ENCODE data around the gene NINL.

Gene NINL

GRCh38 chr20:25498280-25498606, 87.1 kb downstream of the NINL start:
- DNase-seq: no peak

DNA sequence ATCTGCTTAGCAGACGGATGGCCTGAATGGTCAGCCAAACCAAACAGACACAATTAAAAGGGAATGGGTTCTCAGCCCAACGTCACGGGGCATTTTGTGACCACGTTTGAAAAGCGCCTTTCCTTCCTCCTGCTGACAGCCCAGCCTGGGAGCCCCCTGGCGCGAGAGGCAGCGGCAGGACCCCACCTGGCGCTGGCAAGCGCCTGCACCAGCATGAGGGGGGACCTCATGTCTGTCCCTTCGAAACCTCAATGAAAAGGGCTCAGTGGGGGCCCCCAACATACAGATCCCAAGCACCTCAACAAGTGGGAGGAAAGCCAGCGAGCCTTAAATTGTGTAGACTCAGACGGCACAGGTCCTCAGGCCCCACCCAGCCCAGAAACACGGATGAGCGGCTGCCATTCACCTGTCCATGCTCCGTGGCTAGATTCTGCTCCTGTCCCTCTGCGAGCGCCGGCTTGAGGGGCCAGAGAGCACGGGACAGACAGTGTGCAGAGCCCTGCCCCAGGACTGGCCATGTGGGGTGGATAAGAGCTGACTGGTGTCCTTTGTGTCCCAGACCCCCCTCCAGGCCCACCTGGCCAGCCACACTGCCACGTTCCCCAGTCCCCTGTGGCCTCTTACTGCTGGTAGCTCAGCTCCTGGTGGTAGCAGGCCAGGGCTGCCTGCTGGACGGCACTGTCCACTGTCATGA, 87.6 kb downstream of the NINL start:
- DNase-seq: no peak

DNA sequence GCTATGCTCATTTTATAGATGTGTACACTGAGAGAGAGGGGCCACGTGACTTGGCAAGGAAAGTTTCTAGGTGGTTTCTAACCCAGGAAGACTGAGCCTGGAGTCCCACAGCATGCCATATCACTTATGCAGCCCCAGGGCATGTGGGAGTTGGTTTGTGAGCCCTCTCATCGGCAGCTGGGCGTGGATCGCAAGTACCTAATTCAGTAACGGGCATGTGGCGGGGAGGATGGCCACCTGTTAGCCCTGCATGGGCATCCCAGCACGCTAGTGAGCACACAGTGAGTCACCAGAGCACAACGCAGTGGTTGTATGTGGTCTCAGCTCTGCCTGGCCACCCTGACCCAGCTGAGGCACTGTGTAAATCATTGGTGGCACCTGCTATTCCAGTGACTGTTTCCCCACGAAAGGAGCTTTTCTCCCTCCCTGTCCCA, 88.3 kb downstream of the NINL start:
- DNase-seq: no peak

DNA sequence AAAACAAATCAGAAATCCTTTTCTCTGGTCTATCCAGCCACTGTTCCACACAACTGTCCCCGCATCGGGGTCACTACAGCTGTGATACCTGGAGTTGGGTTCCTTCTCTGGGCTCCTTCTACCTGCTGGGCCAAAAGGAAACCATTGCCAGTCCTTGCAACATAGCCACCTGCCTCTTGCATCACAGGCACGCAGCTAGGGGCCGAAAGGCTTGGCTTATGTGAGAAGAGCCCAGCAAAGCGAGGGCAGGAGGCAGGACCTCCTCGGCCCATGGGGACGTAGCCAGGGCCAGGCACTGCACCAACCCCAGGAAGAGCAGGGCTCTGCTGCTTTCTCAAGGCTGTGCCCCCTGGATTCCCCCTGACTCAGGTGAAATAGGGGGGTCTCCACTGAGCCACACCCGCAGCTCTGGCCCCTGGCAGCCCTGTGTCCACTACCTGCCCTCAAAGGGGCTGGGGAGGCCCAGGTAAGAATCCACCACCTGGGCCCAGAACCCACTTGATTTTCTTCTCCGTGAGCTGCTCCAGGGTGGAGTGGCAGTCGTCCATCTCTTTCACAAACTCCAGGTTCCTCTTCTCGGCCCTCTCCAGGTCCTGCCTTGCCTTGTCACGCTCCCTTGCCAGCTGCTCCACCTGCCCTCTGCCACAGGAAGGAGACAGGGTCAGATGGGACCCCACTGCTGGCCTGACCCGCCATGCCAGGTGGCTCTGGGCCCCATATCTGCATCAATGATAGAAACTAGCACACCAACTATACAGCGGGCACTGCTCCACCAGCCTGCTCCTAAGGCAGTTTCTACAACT, 89.0 kb downstream of the NINL start:
- no peak for DNase-seq

- no peak for DNase-seq
These were observed 90.0 kb downstream of the NINL start for GRCh38 chr20:25495189-25495824.

DNA sequence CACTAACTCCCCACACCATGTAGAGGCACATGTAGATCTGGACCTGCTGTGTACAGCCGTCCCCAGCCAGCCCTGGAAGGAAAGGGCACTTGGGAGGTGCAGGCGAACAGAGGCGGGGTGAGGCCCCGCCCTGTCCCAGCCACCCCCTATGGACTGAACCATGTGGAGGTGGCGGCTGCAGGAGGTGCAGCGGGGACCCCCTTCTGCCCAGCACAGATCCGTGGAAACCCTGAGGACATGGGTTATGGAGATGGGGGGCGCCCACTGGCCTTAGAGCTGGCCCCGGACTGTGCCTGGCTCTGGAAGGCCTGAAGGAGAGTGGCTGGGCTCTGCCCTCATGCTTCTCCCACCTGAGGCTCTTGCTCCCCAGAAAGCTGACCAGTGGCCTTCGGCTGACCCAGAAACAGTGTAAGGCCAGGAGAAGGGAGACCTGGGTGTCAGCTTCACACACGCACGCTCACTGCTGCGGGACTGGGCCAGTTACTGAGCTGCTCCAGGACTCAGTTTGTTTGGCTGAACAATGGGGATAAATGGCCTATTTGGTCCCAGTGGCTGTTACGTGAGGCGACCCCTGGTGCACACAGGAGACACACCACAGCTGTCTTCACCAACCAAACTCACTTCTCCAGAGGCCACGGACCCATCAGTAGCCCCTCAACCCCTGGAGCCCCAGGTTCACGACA, 90.7 kb downstream of the NINL start:
- no peak for DNase-seq

DNA sequence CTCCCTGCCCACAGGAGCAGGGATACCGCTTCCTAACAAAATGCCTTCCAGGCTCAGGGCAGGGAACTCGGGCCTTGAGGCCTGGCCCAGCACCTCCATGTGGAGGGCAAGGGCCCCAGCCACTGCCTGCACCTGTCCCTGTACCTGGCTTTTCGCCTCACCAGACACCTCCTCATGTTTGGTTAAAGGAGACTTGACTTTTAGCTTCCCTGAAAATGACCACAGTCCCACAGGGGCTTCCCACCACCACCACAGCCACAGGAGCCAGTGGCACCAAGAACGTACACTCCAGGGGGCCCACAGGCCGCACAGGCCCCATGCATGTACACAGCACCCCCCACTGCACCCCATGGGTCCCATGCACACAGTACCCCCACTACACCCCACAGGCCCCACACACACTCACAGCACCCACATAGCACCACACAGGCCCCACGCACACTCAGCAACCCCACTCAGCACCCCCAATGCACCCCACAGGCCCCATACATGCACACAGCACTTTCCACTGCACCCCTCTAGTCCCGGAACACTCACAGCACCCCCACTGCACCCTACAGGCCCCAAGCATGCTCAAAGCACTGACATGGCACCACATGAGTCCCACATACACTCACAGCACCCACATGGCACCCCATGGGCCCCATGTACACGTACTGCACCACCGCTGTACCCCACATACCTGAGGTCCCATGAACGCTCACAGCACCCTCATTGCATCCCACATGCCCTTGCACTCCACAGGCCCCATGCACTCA, 91.4 kb downstream of the NINL start:
- no peak for DNase-seq

- no peak for DNase-seq
These were observed 92.2 kb downstream of the NINL start for GRCh38 chr20:25493137-25493536.

- DNase-seq: no peak
These were observed 93.8 kb downstream of the NINL start for GRCh38 chr20:25491446-25492038.

- no peak for DNase-seq
These were observed 94.5 kb downstream of the NINL start for GRCh38 chr20:25490656-25491445.

DNA sequence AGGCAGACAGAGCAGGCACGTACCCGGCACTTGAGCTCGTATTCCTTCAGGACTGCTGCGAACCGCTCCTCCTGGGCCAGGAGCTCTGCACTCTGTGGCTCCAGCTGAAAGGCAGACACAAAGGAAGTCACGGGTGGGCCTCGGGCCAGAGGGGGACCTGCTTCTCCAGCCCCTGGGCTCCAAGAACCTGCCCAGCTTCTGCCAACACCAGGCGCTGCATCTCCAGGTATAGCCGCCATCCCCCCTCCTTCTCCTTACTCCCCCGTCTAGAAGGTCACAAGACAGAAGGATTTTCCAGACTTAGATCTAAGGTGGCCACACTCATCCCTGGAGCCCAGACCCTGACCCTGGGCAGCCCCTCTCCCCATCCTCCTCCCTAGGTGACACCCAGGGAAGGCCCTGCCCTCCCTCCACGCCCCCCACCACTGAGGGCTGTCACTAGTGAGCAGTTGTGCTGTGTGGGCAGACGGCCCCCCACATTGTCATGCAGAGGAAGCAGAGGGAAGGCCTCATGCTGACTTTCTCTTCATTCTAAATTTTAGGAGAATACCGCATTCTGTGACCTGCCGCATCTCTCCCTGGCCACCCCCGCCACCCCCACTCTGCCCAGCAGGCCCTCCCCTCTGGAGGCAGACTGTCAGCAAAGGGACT, 96.0 kb downstream of the NINL start:
- no peak for DNase-seq

DNA sequence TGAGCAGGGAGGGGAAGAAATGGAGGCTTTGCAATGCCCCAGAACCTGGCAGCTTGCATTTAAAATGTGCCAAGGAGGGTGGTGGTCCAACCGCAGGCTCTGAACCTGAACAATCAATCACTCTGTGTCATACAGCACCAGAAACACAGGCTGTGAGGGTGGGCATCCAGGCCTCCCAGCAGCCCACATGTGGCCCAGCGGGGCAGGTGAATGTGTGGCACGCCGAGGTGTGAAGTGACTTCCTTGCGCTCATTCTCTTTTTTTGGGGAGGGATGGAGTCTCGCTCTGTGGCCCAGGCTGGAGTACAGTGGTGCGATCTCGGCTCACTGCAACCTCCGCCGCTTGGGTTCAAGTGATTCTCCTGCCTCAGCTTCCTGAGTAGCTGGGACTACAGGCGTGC, 97.4 kb downstream of the NINL start:
- no peak for DNase-seq

DNA sequence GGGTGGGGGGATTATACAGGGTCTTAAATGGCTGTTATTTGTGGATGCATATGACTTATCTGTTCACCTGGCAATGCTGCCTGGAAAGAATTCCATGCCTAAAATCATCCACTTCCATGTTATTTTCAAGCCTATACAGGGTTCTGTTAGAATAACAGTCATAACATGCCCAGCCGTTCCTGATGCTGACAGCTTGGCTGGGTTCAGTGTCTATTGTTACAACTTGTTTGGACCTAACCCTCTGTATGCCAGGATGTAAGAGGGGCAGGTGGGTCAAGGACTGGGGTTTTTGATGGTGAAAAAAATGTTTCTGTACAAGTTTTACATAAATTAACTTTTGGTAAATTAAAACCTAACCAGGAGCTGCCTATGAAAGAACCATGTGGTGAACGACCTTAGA, 98.0 kb downstream of the NINL start:
- DNase-seq: no peak

DNA sequence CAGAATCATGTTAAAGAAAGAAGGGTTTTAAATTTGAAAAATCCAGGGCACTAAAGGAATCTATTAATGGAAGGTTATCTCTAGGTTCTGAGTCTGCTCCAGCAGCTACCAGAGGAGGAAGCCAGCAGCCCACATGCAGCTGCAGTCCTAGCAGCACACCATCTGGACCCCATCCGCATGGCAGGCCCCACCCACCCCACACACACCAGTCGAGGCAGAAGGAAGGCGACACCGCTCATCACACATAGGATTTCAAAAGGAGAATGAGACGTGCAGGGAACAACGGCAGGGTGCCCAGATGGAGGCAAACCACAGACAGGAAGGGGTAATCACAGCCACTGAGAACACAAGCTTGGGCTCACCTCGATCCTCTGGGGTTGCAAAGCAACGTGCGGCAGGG, 99.0 kb downstream of the NINL start:
- no peak for DNase-seq

- DNase-seq: no peak
These were observed 99.5 kb downstream of the NINL start for GRCh38 chr20:25485872-25486271.

GRCh38 chr20:25484911-25485511, 100.3 kb downstream of the NINL start:
- DNase-seq: no peak

- DNase-seq: no peak
These were observed 101.0 kb downstream of the NINL start for GRCh38 chr20:25484224-25484846.

DNA sequence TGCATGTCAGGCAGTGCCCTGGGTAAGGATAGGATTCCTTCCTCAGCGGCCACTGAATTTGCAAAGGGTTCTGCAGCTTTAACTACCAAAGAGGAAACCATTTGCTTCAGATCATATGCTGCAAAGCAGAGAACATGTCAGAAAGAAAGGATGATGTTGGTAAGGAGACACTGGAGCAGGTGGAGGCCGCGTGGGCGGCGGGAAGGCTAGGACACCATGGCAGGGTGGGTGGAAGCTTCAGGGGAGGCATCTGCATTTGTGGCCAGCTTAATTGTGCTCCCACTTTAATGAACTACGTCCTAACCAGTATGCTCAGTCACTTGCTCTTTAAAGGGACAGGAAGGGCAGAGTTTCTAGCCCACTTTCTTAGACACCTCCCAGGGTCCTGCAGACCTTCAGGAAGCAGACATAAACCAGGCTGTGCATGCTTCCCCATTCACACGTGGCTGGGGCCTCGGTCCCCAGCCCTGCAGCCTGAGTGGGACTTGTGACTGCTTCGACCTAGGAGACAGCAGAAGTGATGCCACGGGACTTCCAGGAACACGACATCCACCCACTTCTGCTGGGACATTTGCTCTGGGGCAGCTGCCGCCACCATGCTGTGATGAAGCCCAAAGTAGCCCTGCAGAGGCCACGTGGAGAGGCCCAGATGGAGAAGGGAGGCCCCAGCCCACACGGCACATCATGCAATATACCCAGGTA, 101.7 kb downstream of the NINL start:
- no peak for DNase-seq

GRCh38 chr20:25481918-25482253, 103.4 kb downstream of the NINL start:
- DNase-seq: no peak

Measured in CD4-positive, alpha-beta T cell treated with Interleukin-1 beta for 1 hour (primary cell).